Psoas muscle (tissue), 8 donors: ENCODE results near the gene KIRREL2. TPM values are rescaled to one million over a fixed set of nuclear protein-coding genes. Genes with fewer than 3 reads are reported as not detected.

ENCODE experiments used
- ATAC-seq, 4 donors: fragments of 200-7000 bp; cut with Tn5 transposase; one replicate each; pipeline ENCODE4 v1.9.1; 2020; ENCODE audit warnings: moderate library complexity in 3 of 4, mild to moderate bottlenecking in 2 of 4
- DNase-seq, 2 donors: peaks; one replicate each; pipeline ENCODE4 v3.0.0-alpha.2; 2020
- H3K27ac ChIP-seq: fragments of 200-600 bp; one replicate; pipeline ENCODE4 v1.8.0; 2022
- H3K27me3 ChIP-seq, 3 donors: fragments of 200-600 bp in 1 of 3; one replicate each; pipeline versions ENCODE4 v1.6.1 to v1.8.0; 2013 to 2022; ENCODE audit warnings: low read length in 2 of 3, mild to moderate bottlenecking in 2 of 3, moderate library complexity in 1 of 3; ENCODE audit not compliant: insufficient read depth in 3 of 3
- H3K36me3 ChIP-seq, 2 donors: fragments of 200-600 bp in 1 of 2; one replicate each; pipeline versions ENCODE4 v1.6.1 to v1.8.0; 2013 to 2022; ENCODE audit warnings: low read depth in 1 of 2, mild to moderate bottlenecking in 1 of 2, moderate library complexity in 1 of 2; ENCODE audit not compliant: insufficient read depth in 1 of 2
- H3K4me1 ChIP-seq: fragments of 200-600 bp; one replicate; pipeline ENCODE4 v1.8.0; 2022
- H3K4me3 ChIP-seq: fragments of 200-600 bp; one replicate; pipeline ENCODE4 v1.8.0; 2022; ENCODE audit warnings: mild to moderate bottlenecking
- H3K9me3 ChIP-seq: fragments of 200-600 bp; one replicate; pipeline ENCODE4 v1.8.0; 2022
- WGBS, 3 donors: extraction: QIAGEN DNeasy Blood & Tissue Kit; methylation state at CpG; one replicate each; pipeline versions ENCODE4 v1.1.6 to v1.1.7; 2013; 5-methylcytosine and 5-hydroxymethylcytosine counted together
- intact Hi-C, 2 donors: fragments of 100-400 bp; cut with DNase I; formaldehyde crosslinking; loops; one replicate each; pipeline versions ENCODE4 v1.11.0 to v1.14.2; 2022
- polyA plus RNA-seq, 3 donors: library from polyadenylated mRNA; stranded (reverse); fragments of 200-250 nt; gene quantifications; one replicate each; pipeline ENCODE4 v1.2.3, GENCODE V29; 2013
- total RNA-seq, 4 donors: library from RNA; stranded (reverse); fragmentation: NEBNext Ultra II Directional in 2 of 4; extraction: Animal tissue kit (Norgen Biotek cat#: 25700) in 2 of 4; gene quantifications; one replicate each; pipeline versions ENCODE4 v1.2.1 to v1.2.4, GENCODE V29; 2021 to 2023
- TF ChIP-seq, protein P1 (sequence below): fragments of 200-600 bp; IDR thresholded peaks from one replicate; pipeline ENCODE4 v1.8.0; 2022; ENCODE audit warnings: antibody characterized with exemption
- donor health status: healthy with polysubstance abuse.
- donor health status: DM: no; HTN: no; CAD: no; lungs with moderate emphysema.
- donor health status: Bipolar disorder and iron deficiency.
- donor health status: healthy.
- donor health status: DM: yes; HTN: yes; CAD: no.
- donor health status: DM: no; HTN: no; CAD: no.
- donor health status: DM: no; HTN: no; CAD: no.
- donor health status: DM: yes; HTN: yes; CAD: no.

The KIRREL2 gene
- total and polyA plus RNA-seq, 7 donors: not detected

DNA sequence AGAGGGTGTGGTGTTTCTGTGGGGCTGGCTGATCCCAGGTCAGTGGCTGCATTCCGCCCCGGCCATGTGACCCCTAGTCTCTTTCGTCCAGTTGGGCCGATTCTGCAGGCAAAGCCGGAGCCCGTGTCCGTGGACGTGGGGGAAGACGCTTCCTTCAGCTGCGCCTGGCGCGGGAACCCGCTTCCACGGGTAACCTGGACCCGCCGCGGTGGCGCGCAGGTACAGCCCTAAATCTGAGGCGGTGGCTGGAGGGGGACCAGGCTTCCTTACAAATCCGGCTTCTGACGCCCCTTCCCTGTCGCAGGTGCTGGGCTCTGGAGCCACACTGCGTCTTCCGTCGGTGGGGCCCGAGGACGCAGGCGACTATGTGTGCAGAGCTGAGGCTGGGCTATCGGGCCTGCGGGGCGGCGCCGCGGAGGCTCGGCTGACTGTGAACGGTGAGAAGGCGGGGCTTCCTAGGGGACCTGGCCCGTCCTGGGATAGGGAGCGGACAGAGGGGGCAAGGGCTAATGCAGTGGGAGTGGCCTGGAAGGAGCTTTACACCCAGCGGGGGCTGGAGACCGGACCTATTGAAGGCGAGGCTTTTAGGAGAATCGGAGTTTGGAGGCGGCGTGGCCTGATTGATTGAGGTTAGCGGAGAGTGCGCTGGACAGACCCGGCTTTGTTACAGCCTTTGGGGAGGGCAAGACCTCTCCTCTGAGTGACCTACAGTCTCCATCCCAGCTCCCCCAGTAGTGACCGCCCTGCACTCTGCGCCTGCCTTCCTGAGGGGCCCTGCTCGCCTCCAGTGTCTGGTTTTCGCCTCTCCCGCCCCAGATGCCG lies 4.3 kb downstream of the KIRREL2 start:
- Histone ChIP-seq H3K27ac (no peak overlapping the region), H3K4me3 (no peak overlapping the region), H3K4me1 (no peaks in the 10 kb centered on the region), H3K9me3 (no peaks in the 10 kb centered on the region), H3K27me3 (peaks cover 0 to 79% (median 34%) of the 10 kb centered on the region in 3 donors), H3K36me3 (no peaks in the 10 kb centered on the region)
- WGBS, 3 donors: 18 to 35% (median 30%) methylated on average over 49 to 55 of the region's 55 CpGs
- DNase-seq (no peak), ATAC-seq (no peak)
- TF ChIP-seq, protein P1, sequence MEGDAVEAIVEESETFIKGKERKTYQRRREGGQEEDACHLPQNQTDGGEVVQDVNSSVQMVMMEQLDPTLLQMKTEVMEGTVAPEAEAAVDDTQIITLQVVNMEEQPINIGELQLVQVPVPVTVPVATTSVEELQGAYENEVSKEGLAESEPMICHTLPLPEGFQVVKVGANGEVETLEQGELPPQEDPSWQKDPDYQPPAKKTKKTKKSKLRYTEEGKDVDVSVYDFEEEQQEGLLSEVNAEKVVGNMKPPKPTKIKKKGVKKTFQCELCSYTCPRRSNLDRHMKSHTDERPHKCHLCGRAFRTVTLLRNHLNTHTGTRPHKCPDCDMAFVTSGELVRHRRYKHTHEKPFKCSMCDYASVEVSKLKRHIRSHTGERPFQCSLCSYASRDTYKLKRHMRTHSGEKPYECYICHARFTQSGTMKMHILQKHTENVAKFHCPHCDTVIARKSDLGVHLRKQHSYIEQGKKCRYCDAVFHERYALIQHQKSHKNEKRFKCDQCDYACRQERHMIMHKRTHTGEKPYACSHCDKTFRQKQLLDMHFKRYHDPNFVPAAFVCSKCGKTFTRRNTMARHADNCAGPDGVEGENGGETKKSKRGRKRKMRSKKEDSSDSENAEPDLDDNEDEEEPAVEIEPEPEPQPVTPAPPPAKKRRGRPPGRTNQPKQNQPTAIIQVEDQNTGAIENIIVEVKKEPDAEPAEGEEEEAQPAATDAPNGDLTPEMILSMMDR: no peak
- intact Hi-C loops: no loop called here

DNA sequence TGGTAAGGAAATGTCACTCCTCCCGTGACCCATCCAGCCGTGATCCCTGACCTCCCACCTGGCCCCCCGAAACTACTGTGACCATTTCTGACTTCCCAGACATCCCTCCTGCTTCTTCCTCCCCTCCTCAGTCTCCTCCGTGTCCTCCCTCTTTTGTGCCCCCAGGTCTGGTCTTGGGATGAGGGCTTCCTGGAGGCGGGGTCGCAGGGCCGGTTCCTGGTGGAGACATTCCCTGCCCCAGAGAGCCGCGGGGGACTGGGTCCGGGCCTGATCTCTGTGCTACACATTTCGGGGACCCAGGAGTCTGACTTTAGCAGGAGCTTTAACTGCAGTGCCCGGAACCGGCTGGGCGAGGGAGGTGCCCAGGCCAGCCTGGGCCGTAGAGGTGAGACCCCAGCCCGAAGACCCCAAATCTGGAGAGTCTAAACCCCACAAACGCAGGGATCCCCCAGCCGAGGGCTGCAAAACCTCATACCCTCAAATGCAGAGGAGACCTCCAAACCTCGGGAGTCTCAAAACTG lies 5.0 kb downstream of the KIRREL2 start:
- no peaks in the 10 kb centered on the region for H3K4me1 ChIP-seq
- H3K9me3 ChIP-seq: no peaks in the 10 kb centered on the region
- DNase-seq (no peak), ATAC-seq (no peak)
- intact Hi-C loops: no loop called here
- no peak overlapping the region for H3K4me3 ChIP-seq
- WGBS, 3 donors: 54 to 58% (median 57%) methylated on average over 19 of the region's 19 CpGs
- TF ChIP-seq, protein P1: no peak
- no peaks in the 10 kb centered on the region for H3K36me3 ChIP-seq
- peaks cover 0 to 79% (median 35%) of the 10 kb centered on the region in 3 donors for H3K27me3 ChIP-seq
- H3K27ac ChIP-seq: no peak overlapping the region

DNA sequence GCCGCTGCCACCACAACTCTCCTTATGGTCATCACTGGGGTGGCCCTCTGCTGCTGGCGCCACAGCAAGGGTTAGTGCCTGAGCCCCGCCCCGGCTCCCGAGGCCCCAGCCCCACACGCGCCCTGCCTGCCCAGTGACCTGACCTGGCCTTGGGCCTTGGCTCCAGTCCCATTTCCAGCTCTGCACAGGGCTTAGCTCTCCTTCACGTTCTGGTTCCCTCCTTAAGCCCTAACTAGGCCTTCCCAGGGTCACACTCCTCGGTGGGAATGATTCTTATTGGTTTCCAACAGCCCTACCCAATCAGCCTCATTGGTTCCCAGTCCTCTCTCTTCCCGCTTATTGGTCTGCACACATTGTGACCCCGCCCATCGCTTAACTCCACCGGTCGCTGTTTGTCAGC lies 5.8 kb downstream of the KIRREL2 start:
- H3K36me3 ChIP-seq: no peaks in the 10 kb centered on the region
- no peak overlapping the region for H3K27ac ChIP-seq
- 65 to 71% (median 70%) methylated on average over 14 of the region's 14 CpGs for WGBS, 3 donors
- H3K27me3 ChIP-seq: peaks cover 0 to 79% (median 35%) of the 10 kb centered on the region in 3 donors
- intact Hi-C loops: no loop called here
- no peaks in the 10 kb centered on the region for H3K9me3 ChIP-seq
- TF ChIP-seq, protein P1: no peak
- ATAC-seq (no peak), DNase-seq (no peak)
- H3K4me1 ChIP-seq: no peaks in the 10 kb centered on the region
- H3K4me3 ChIP-seq: no peak overlapping the region

DNA sequence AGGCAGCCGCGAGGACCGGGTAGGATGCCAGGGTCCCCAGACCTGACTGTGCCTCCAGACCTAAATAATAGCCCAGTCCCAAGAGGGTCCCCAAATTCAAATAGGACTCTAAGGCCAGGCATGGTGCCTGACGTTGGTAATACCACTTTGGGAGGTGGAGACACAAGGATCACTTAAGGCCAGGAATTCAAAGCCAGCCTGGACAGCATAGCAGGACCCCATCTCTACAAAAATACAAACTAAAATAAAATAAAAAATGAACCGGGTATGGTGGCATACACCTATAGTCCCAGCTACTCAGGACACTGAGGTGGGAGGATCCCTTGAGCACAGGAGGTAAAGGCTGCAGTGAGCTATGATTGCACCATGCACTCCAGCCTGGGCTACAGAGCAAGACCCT lies 6.3 kb downstream of the KIRREL2 start:
- no peak overlapping the region for H3K27ac ChIP-seq
- H3K9me3 ChIP-seq: no peaks in the 10 kb centered on the region
- H3K4me3 ChIP-seq: no peak overlapping the region
- TF ChIP-seq, protein P1: no peak
- H3K4me1 ChIP-seq: no peaks in the 10 kb centered on the region
- H3K36me3 ChIP-seq: no peaks in the 10 kb centered on the region
- peaks cover 0 to 83% (median 32%) of the 10 kb centered on the region in 3 donors for H3K27me3 ChIP-seq
- DNase-seq: no peak
- ATAC-seq: no peak
- WGBS, 3 donors: 80 to 85% (median 84%) methylated on average over 5 of the region's 5 CpGs
- intact Hi-C loops: no loop called here
